Measurements from ENCODE around the gene POTEM.
"Not testable (repeated sequence)": the region's sequence is repeated elsewhere in the genome, so short reads cannot be mapped to it uniquely, and the experiment has no call there.

- not testable (repeated sequence) for TF ChIP-seq CTCF (IDR thresholded peaks at IDR 0.05 in 4 of 5, conservative IDR thresholded peaks at IDR 0.05 in 1 of 5); POLR2A (IDR thresholded peaks at IDR 0.05)
These were observed 71.6 kb downstream of the POTEM start for GRCh38 chr14:19038785-19039184.

Data from gastrocnemius medialis (tissue), 4 donors.